ENCODE data around the gene TIMP1. TPM values are rescaled to one million over a fixed set of nuclear protein-coding genes. Genes with fewer than 3 reads are reported as not detected.

Gene TIMP1
- total RNA-seq, 1 donor from 2014 or later: 309 TPM

GRCh38 chrX:47585273-47585672 is 3.0 kb downstream of the TIMP1 start:
- DNase-seq (ENCODE audit: extremely low spot score in 2 of 2): peak in 1 of 2 donors; percentile 91
- Histone ChIP-seq H3K36me3 (no peaks in the 10 kb centered on the region), H3K4me1 (peaks cover 10% of the 10 kb centered on the region), H3K27me3 (no peaks in the 10 kb centered on the region), H3K9me3 (no peaks in the 10 kb centered on the region), H3K27ac (no peak overlapping the region), H3K4me3 (no peak overlapping the region)
- intact Hi-C loops (cut with DNase I): no loop called here
- TF ChIP-seq, protein P1, sequence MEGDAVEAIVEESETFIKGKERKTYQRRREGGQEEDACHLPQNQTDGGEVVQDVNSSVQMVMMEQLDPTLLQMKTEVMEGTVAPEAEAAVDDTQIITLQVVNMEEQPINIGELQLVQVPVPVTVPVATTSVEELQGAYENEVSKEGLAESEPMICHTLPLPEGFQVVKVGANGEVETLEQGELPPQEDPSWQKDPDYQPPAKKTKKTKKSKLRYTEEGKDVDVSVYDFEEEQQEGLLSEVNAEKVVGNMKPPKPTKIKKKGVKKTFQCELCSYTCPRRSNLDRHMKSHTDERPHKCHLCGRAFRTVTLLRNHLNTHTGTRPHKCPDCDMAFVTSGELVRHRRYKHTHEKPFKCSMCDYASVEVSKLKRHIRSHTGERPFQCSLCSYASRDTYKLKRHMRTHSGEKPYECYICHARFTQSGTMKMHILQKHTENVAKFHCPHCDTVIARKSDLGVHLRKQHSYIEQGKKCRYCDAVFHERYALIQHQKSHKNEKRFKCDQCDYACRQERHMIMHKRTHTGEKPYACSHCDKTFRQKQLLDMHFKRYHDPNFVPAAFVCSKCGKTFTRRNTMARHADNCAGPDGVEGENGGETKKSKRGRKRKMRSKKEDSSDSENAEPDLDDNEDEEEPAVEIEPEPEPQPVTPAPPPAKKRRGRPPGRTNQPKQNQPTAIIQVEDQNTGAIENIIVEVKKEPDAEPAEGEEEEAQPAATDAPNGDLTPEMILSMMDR (IDR thresholded peaks at IDR 0.05): no peak
- no peak for TF ChIP-seq POLR2A (IDR thresholded peaks at IDR 0.05)
- TF ChIP-seq POLR2AphosphoS5 (IDR thresholded peaks at IDR 0.05; ENCODE audit: insufficient read depth in 1 of 2, low read depth in 1 of 2): no peak

DNA sequence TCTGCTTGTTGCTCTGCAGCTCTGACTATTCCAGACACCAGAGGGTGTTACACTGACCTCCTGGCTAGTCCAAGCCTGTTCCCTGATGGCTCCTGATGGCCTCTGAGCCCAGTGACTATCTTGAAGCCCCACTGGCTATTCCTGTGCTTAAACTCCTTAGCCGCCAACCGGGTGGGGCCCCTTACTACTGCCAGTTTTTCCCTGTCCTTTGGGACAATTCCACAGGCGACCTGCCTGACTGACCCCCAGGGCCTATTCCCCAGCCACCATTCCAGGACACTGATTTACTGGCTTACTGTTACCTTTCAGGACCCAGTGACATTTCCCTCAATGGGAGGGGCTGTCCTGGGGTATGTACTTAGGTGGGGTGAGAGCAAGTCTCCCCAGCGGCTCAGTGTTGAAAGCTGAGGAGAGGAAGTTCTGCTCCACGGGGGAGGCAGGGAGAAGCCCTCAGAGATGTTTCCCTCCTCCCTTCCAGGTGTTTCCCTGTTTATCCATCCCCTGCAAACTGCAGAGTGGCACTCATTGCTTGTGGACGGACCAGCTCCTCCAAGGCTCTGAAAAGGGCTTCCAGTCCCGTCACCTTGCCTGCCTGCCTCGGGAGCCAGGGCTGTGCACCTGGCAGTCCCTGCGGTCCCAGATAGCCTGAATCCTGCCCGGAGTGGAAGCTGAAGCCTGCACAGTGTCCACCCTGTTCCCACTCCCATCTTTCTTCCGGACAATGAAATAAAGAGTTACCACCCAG is 4.0 kb downstream of the TIMP1 start:
- no peak overlapping the region for H3K4me3 ChIP-seq
- no peak overlapping the region for H3K27ac ChIP-seq
- no peaks in the 10 kb centered on the region for H3K9me3 ChIP-seq
- no peaks in the 10 kb centered on the region for H3K27me3 ChIP-seq
- peaks cover 10% of the 10 kb centered on the region for H3K4me1 ChIP-seq
- intact Hi-C loops (cut with DNase I): no loop called here
- peak in 1 of 2 donors; percentile 93 for DNase-seq (ENCODE audit: extremely low spot score in 2 of 2)
- TF ChIP-seq POLR2A (IDR thresholded peaks at IDR 0.05) (no peak), POLR2AphosphoS5 (IDR thresholded peaks at IDR 0.05; ENCODE audit: insufficient read depth in 1 of 2, low read depth in 1 of 2) (no peak)
- TF ChIP-seq, protein P1 (IDR thresholded peaks at IDR 0.05): no peak
- H3K36me3 ChIP-seq: no peaks in the 10 kb centered on the region

DNA sequence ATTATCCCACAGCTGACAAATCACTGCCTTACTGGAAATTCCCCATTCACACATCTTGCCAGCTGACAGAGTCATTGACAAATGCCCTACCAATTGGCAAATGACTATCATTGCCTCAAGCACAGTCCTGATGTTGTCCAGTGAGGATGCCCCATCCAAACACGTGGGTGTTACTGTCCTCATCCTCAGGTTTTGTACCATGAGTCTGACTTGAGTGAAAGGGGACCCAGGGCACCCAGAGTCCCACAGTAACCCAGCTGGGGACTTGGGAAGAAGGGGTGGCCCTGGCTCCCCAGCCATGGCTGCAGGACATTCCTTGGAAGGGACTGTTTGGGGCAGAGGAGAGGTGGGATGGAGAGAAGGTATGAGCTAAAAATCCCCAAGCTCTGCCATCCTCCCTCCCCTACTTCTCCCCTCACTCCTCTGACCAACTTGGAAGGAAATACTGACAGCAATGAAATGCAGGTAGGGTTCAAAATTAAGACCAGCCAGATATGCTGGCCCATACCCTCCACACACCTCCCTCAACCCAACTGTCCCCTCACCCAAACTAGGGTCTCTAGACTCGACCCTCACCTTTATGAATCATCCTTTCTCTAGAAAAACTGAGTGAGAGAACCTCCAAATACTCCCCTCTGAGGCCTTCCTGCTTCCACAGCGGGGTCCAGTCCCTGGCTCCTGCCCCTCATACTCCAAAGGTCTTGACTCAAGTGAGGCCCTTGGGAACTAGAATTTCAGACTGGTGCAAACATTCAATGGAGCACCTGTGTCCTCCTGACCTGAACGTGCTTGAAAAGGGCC is 5.1 kb downstream of the TIMP1 start:
- DNase-seq (ENCODE audit: extremely low spot score in 2 of 2): no peak
- H3K27ac ChIP-seq: no peak overlapping the region
- H3K27me3 ChIP-seq: no peaks in the 10 kb centered on the region
- TF ChIP-seq, protein P1 (IDR thresholded peaks at IDR 0.05): no peak
- TF ChIP-seq POLR2AphosphoS5 (IDR thresholded peaks at IDR 0.05; ENCODE audit: insufficient read depth in 1 of 2, low read depth in 1 of 2) (no peak), POLR2A (IDR thresholded peaks at IDR 0.05) (no peak)
- H3K4me1 ChIP-seq: peaks cover 5% of the 10 kb centered on the region
- intact Hi-C loops (cut with DNase I): no loop called here
- no peaks in the 10 kb centered on the region for H3K9me3 ChIP-seq
- no peak overlapping the region for H3K4me3 ChIP-seq
- no peaks in the 10 kb centered on the region for H3K36me3 ChIP-seq

DNA sequence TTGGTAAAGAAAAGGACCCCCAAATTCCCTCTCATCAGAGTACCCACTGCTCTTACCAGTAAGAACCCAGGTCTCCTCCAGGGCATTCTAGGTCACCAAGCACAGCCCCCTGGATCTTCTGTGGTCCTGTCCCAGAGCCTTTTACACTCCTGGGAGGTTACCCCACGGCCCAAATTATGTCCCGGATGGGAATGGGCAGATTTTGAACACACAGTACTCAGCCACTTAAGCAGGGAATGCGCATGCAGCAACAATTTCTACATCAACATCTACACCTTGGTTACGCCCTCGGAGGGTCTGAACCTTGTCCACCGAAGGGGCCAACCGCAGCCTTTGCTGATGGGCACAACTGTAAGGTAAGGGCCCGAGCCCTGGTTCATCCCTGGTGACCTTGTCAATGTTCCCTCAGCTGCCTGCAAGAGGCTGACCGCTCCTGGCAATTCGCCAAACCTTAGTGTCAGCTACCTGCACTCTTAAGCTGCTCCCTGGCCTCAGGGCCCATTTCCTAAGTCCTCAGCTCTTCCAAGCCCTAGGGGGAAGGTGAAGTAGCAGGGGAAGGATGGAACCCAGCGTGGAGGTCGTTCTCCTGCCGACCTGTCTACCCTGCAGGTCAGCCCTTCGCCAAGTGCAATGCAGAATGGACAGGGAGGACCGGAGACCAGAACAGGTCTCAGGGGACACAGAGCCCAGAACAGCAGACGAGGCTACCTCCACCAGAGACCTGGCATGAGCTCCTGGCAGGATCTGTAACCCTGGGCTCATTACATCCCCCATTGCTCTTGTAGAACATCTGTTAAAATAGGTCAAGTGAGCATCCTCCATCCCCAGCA is 5.9 kb downstream of the TIMP1 start:
- no peak overlapping the region for H3K4me3 ChIP-seq
- H3K9me3 ChIP-seq: no peaks in the 10 kb centered on the region
- no peak overlapping the region for H3K27ac ChIP-seq
- intact Hi-C loops (cut with DNase I): no loop called here
- DNase-seq (ENCODE audit: extremely low spot score in 2 of 2): no peak
- H3K27me3 ChIP-seq: no peaks in the 10 kb centered on the region
- TF ChIP-seq POLR2AphosphoS5 (IDR thresholded peaks at IDR 0.05; ENCODE audit: insufficient read depth in 1 of 2, low read depth in 1 of 2) (no peak), POLR2A (IDR thresholded peaks at IDR 0.05) (no peak)
- TF ChIP-seq, protein P1 (IDR thresholded peaks at IDR 0.05): no peak
- H3K4me1 ChIP-seq: peaks cover 4% of the 10 kb centered on the region
- no peaks in the 10 kb centered on the region for H3K36me3 ChIP-seq

All from vagina (tissue), 2 donors.